ENCODE data around the gene KCNIP1.
"Not testable (repeated sequence)": the region's sequence is repeated elsewhere in the genome, so short reads cannot be mapped to it uniquely, and the experiment has no call there.

Gene KCNIP1

DNA sequence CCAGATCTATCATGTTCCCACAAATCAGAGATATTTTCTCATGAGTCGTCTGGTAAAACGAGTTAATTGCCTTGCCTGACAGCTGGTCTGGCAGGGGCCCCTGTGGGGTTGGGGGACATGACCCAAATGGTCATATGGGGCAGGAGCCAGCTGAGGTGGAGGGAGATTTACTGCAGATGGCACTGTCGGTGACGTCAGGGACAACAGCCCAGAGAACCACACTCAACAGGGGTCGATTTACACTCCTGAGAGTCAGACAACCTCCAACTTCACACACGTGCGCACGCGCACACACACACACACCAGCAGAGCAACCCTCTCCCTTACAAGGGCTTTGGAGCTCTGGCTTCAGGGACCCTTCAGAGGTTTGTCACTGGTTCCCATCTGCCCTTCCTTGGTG, 256.3 kb downstream of the KCNIP1 start:
- DNase-seq (ENCODE audit: low read depth): no peak
- no peak for TF ChIP-seq CTCF (conservative IDR thresholded peaks at IDR 0.05; ENCODE audit: control insufficient read depth, insufficient read depth, low read depth, low read length)
- H3K4me3 ChIP-seq (ENCODE audit: control insufficient read depth, low read depth, low read length): no peak overlapping the region

- TF ChIP-seq CTCF (conservative IDR thresholded peaks at IDR 0.05; ENCODE audit: control insufficient read depth, insufficient read depth, low read depth, low read length): no peak
- no peak overlapping the region for H3K4me3 ChIP-seq (ENCODE audit: control insufficient read depth, low read depth, low read length)
- no peak for DNase-seq (ENCODE audit: low read depth)
Measured at GRCh38 chr5:170761048-170761707, 257.4 kb downstream of the KCNIP1 start.

GRCh38 chr5:170761708-170762066, 257.9 kb downstream of the KCNIP1 start:
- no peak overlapping the region for H3K4me3 ChIP-seq (ENCODE audit: control insufficient read depth, low read depth, low read length)

DNA sequence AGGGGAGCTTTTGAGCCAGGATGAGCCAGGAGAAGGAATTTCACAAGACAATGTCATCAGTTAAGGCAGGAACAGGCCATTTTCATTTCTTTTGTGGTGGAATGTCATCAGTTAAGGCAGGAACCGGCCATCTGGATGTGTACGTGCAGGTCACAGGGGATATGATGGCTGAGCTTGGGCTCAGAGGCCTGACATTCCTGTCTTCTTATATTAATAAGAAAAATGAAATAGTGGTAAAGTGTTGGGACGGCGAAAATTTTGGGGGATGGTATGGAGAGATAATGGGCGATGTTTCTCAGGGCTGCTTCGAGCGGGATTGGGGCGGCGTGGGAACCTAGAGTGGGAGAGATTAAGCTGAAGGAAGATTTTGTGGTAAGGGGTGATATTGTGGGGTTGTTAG, 258.5 kb downstream of the KCNIP1 start:
- DNase-seq (ENCODE audit: low read depth); H3K4me3 ChIP-seq (ENCODE audit: control insufficient read depth, low read depth, low read length): not testable (repeated sequence)

More at GRCh38 chr5:170761708-170762066, 257.9 kb downstream of the KCNIP1 start:
- DNase-seq (ENCODE audit: low read depth): no peak
- no peak for TF ChIP-seq CTCF (conservative IDR thresholded peaks at IDR 0.05; ENCODE audit: control insufficient read depth, insufficient read depth, low read depth, low read length)

GRCh38 chr5:170765868-170766267, 262.0 kb downstream of the KCNIP1 start:
- H3K4me3 ChIP-seq (ENCODE audit: control insufficient read depth, low read depth, low read length); DNase-seq (ENCODE audit: low read depth): not testable (repeated sequence)

DNA sequence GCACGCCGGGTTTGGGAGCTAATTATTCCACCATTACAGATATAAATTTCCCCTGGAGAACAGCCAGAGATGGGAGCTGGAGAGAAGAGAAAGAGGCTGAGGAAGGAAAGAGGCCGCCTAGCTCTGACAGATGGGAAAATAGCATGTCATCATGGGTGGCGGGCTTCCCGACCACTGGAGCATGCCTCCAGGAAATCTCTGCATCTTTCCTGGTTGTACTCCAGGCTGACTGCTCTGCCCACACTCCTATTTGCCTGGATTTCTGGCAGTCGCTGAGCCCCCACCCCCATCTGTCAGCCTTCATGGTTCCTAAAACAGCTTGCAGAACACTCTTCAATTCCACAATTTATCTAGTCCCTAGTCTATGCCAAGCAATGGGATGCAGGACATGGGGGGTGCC, 265.4 kb downstream of the KCNIP1 start:
- no peak for DNase-seq (ENCODE audit: low read depth)
- no peak overlapping the region for H3K4me3 ChIP-seq (ENCODE audit: control insufficient read depth, low read depth, low read length)
- no peak for TF ChIP-seq CTCF (conservative IDR thresholded peaks at IDR 0.05; ENCODE audit: control insufficient read depth, insufficient read depth, low read depth, low read length)

DNA sequence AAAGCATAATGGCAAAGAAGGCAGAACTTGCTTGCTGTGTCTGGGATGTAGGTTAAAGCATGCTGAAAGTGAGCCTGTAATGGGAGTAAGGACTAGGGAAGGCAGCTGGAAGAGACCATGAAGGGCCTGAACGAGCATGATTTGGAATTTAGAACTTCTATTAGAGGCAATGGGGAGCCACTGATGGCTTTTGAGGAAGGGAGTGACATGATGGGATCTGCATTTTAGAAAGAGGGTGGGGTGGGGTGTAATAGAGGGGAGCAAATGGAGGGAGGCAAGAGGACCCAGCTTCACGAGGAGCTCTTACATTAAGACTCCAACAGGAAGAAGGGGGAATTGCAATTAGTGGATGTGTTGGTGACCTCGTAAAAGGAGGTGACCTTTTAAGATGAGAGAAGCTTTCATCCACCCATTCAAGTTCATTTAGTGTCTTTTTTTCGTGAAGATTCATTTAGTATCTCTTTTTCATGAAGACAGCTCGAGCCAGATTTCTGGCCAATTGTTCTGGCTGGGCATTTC, 266.1 kb downstream of the KCNIP1 start:
- no peak overlapping the region for H3K4me3 ChIP-seq (ENCODE audit: control insufficient read depth, low read depth, low read length)
- DNase-seq (ENCODE audit: low read depth): no peak
- TF ChIP-seq CTCF (conservative IDR thresholded peaks at IDR 0.05; ENCODE audit: control insufficient read depth, insufficient read depth, low read depth, low read length): no peak

DNA sequence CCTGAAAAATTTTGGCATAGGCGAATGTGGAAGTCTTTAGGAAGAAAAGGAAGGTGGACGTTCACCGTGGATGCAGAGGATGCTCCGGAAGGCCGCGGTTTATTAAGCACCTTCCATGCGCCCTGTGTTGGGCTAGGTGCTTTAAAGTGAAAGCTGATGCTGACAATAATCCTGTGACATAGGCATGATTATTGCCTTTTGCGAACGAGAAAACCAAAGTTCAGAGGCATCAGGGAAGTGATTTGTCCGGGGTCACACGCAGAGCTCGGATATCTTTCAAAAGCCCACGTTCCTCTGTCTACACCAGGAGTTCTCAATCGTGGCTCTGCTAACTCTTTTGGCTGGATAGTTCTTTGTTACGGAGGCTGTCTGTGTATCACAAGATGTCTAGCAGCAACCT, 267.7 kb downstream of the KCNIP1 start:
- no peak for DNase-seq (ENCODE audit: low read depth)
- TF ChIP-seq CTCF (conservative IDR thresholded peaks at IDR 0.05; ENCODE audit: control insufficient read depth, insufficient read depth, low read depth, low read length): no peak
- H3K4me3 ChIP-seq (ENCODE audit: control insufficient read depth, low read depth, low read length): no peak overlapping the region
